ENCODE results near the gene RSPRY1. TPM values are rescaled to one million over a fixed set of nuclear protein-coding genes. Genes with fewer than 3 reads are reported as not detected.
A peak's percentile ranks its signal among the peaks of the same experiment; 100 is the strongest.

Gene RSPRY1
- total and polyA plus RNA-seq, 8 donors: 6.9 to 21.9 (median 18.7) TPM

DNA sequence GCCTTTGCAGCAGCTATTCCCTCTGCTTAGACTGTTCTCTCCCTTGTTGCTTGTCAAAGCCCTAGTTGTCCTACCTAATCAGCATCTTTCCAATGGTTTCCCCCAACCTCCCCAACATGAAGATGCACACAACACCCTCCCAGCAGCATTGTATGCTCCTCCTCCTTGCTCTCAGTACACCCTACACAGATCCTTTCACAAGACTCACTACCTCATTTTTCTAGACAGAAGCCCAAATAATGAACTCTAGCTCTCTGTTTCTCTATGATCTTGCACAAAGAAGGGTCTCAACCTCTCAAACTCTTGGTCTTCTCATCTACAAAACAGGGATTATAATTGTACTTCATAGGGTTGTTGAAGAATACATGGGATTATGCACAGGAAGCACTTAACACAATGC, 19.7 kb upstream of the RSPRY1 start:
- intact Hi-C loops (cut with DNase I): no loop called here
- Histone ChIP-seq H3K27me3 (no peaks in the 10 kb centered on the region), H3K27ac (peak overlapping the region in 2 of 4 donors; percentile 1 to 35), H3K4me3 (no peak overlapping the region), H3K36me3 (peaks cover 0 to 24% (median 8%) of the 10 kb centered on the region in 3 donors), H3K4me1 (peaks cover 4 to 16% (median 14%) of the 10 kb centered on the region in 3 donors), H3K9me3 (no peaks in the 10 kb centered on the region)
- TF ChIP-seq, protein P1, sequence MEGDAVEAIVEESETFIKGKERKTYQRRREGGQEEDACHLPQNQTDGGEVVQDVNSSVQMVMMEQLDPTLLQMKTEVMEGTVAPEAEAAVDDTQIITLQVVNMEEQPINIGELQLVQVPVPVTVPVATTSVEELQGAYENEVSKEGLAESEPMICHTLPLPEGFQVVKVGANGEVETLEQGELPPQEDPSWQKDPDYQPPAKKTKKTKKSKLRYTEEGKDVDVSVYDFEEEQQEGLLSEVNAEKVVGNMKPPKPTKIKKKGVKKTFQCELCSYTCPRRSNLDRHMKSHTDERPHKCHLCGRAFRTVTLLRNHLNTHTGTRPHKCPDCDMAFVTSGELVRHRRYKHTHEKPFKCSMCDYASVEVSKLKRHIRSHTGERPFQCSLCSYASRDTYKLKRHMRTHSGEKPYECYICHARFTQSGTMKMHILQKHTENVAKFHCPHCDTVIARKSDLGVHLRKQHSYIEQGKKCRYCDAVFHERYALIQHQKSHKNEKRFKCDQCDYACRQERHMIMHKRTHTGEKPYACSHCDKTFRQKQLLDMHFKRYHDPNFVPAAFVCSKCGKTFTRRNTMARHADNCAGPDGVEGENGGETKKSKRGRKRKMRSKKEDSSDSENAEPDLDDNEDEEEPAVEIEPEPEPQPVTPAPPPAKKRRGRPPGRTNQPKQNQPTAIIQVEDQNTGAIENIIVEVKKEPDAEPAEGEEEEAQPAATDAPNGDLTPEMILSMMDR (IDR thresholded peaks at IDR 0.05): no peak
- FAIRE-seq (no peak), DNase-seq (no peak), ATAC-seq (peak in 2 of 4 donors; percentile 21 to 30)

DNA sequence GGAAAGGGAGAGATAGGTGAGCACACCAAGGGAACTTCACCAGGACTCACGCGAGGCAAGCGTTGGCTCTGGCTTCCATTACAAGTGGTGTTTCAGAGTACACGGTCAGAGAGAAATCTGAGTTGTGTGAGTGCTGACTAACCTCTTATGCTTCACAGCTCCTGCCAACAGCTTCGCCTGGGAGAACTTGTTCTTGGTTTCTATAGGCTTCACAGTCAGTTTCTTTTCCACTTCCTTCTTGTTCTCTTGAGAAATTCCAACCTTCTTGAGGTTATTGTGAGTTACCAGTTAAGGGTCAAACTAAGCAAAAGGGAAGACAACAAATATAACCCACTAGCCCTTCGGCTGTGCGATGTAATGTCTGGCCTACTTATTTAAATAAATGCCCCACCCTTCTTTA, 19.2 kb upstream of the RSPRY1 start:
- 83 to 87% methylated on average over 7 of the region's 7 CpGs for WGBS, 2 donors
- Histone ChIP-seq H3K36me3 (peaks cover 0 to 21% (median 8%) of the 10 kb centered on the region in 3 donors), H3K27ac (peak overlapping the region in 2 of 4 donors; percentile 1 to 35), H3K27me3 (no peaks in the 10 kb centered on the region), H3K9me3 (no peaks in the 10 kb centered on the region), H3K4me3 (no peak overlapping the region), H3K4me1 (peaks cover 4 to 16% (median 14%) of the 10 kb centered on the region in 3 donors)
- ATAC-seq: peak in 3 of 4 donors; percentile 26 to 72 (median 51)
- DNase-seq: no peak
- no peak for FAIRE-seq
- intact Hi-C loops (cut with DNase I): no loop called here
- TF ChIP-seq, protein P1 (IDR thresholded peaks at IDR 0.05): no peak

DNA sequence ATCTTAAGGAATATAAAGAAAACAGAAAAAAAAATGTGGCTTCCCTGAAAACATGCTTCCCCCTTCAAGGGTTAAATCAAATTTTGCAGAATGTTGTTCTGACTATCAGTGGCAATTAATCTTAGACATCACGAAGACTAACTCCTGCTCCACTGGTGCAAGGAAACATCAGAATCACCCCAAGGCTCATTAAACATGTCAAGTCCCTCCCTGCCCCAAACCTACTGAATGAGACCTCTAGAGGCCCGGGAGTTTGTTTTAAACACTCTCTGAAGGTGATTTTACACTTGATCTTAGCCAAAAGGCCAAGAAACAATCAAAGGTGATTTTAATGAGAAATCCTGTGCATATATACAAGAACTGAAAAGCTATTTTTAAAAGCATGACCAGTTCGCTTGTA, 18.6 kb upstream of the RSPRY1 start:
- TF ChIP-seq, protein P1 (IDR thresholded peaks at IDR 0.05): no peak
- ATAC-seq: no peak
- intact Hi-C loops (cut with DNase I): no loop called here
- DNase-seq: no peak
- H3K4me3 ChIP-seq: no peak overlapping the region
- no peak overlapping the region for H3K27ac ChIP-seq
- peaks cover 0 to 16% (median 14%) of the 10 kb centered on the region in 3 donors for H3K36me3 ChIP-seq
- no peaks in the 10 kb centered on the region for H3K27me3 ChIP-seq
- no peak for FAIRE-seq
- H3K9me3 ChIP-seq: no peaks in the 10 kb centered on the region
- WGBS, 2 donors: 78 to 80% methylated on average over 3 of the region's 3 CpGs
- peaks cover 4 to 16% (median 14%) of the 10 kb centered on the region in 3 donors for H3K4me1 ChIP-seq

DNA sequence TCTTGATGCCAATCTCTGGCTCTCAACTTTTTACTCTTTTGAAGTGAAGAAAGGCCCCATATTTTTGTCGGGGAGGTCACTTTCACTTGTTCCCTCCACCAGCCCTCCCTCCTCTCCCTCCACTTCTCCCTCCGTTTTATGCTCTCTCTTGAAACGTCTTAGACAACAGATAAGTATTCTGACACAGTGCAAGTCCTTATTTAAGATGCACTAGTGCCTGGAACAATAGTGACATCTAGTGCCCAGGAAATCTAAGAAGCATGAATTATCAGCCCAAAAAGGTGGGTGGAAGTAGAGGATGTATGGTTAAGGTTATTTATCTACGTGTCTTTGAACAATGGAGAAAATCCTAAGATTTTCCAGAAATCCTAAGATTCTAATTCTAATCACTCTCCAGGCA, 18.2 kb upstream of the RSPRY1 start:
- Histone ChIP-seq H3K4me3 (no peak overlapping the region), H3K27ac (no peak overlapping the region), H3K9me3 (no peaks in the 10 kb centered on the region), H3K27me3 (no peaks in the 10 kb centered on the region), H3K36me3 (peaks cover 0 to 16% (median 15%) of the 10 kb centered on the region in 3 donors), H3K4me1 (peaks cover 4 to 16% (median 14%) of the 10 kb centered on the region in 3 donors)
- DNase-seq (no peak), ATAC-seq (peak in 3 of 4 donors; percentile 46 to 80 (median 67)), FAIRE-seq (peak; percentile 37)
- WGBS, 2 donors: 33 to 39% methylated on average over 4 of the region's 4 CpGs
- intact Hi-C loops (cut with DNase I): no loop called here
- TF ChIP-seq, protein P1 (IDR thresholded peaks at IDR 0.05): no peak

- intact Hi-C loops (cut with DNase I): no loop called here
- Histone ChIP-seq H3K4me1 (peaks cover 4 to 16% (median 14%) of the 10 kb centered on the region in 3 donors), H3K9me3 (no peaks in the 10 kb centered on the region), H3K27ac (no peak overlapping the region), H3K27me3 (no peaks in the 10 kb centered on the region), H3K4me3 (no peak overlapping the region), H3K36me3 (peaks cover 0 to 12% (median 7%) of the 10 kb centered on the region in 3 donors)
- no peak for FAIRE-seq
- DNase-seq: no peak
- no peak for ATAC-seq
- TF ChIP-seq, protein P1 (IDR thresholded peaks at IDR 0.05): no peak
Measured at GRCh38 chr16:57169327-57169726, 16.8 kb upstream of the RSPRY1 start.

Data from pancreas (tissue), 10 donors.